Calu3 (cell line): Measurements from ENCODE around the gene PSMA5. TPM values are rescaled to one million over a fixed set of nuclear protein-coding genes. Genes with fewer than 3 reads are reported as not detected.

Experiments
- BruUV-seq: library from RNA; stranded (reverse); fragments of 400-500 nt; replicated peaks from 2 replicates; lab custom pipeline; 2021; lab: Mats Ljungman, UMichigan
- CTCF ChIA-PET: fragments of 300-600 bp; sonication (Branson Sonifier 250); formaldehyde crosslinking; loops from one replicate; lab custom pipeline; 2022; ENCODE audit warnings: antibody characterized with exemption; lab: Charles Lee
- DNase-seq: peaks from one replicate; pipeline ENCODE4 v3.0.0; 2022
- H3K27ac Mint-ChIP-seq: one replicate; pipeline ENCODE4 v1.8.0; 2022; ENCODE audit warnings: mixed read lengths; ENCODE audit not compliant: unreplicated experiment
- H3K27me3 Mint-ChIP-seq: one replicate; pipeline ENCODE4 v1.8.0; 2022; ENCODE audit warnings: mixed read lengths; ENCODE audit not compliant: unreplicated experiment
- H3K36me3 Mint-ChIP-seq: one replicate; pipeline ENCODE4 v1.8.0; 2022; ENCODE audit warnings: mild to moderate bottlenecking, moderate library complexity, mixed read lengths; ENCODE audit not compliant: insufficient read depth, unreplicated experiment
- H3K4me1 Mint-ChIP-seq: one replicate; pipeline ENCODE4 v1.8.0; 2022; ENCODE audit warnings: mild to moderate bottlenecking, low read depth, mixed read lengths; ENCODE audit not compliant: unreplicated experiment
- H3K4me3 Mint-ChIP-seq: one replicate; pipeline ENCODE4 v1.8.0; 2022; ENCODE audit warnings: mild to moderate bottlenecking, low read depth, moderate library complexity, mixed read lengths; ENCODE audit not compliant: unreplicated experiment
- H3K9me3 Mint-ChIP-seq: one replicate; pipeline ENCODE4 v1.8.0; 2022; ENCODE audit warnings: low read depth, mixed read lengths; ENCODE audit not compliant: unreplicated experiment
- CTCF ChIP-seq: fragments of 200-600 bp; IDR thresholded peaks from one replicate; pipeline ENCODE4 v1.8.0; 2022; ENCODE audit warnings: antibody characterized with exemption; ENCODE audit not compliant: unreplicated experiment
- intact Hi-C: fragments of 100-400 bp; cut with micrococcal nuclease; formaldehyde crosslinking; loops from one replicate; pipeline ENCODE4 v1.10.0; 2022; ENCODE audit not compliant: unreplicated experiment
- total RNA-seq: library from RNA; stranded (reverse); gene quantifications from 2 replicates; pipeline ENCODE4 v1.2.3, GENCODE V29; 2022

Gene PSMA5
- total RNA-seq, 1 experiment from 2014 or later: 121 TPM

- peaks cover 7% of the 10 kb centered on the region for H3K4me1 Mint-ChIP-seq
- no peaks in the 10 kb centered on the region for H3K9me3 Mint-ChIP-seq
- intact Hi-C loops: no loop called here
- peaks cover 39% of the 10 kb centered on the region for H3K36me3 Mint-ChIP-seq
- H3K4me3 Mint-ChIP-seq: no peak overlapping the region
- no peak overlapping the region for H3K27ac Mint-ChIP-seq
- TF ChIP-seq CTCF: no peak
- DNase-seq: no peak
- H3K27me3 Mint-ChIP-seq: no peaks in the 10 kb centered on the region
- CTCF ChIA-PET: no interaction called here
- BruUV-seq: no TSS peak
Measured at GRCh38 chr1:109412551-109412950, 13.7 kb downstream of the PSMA5 start.

- Mint-ChIP-seq H3K9me3 (no peaks in the 10 kb centered on the region), H3K4me1 (peaks cover 8% of the 10 kb centered on the region), H3K27ac (no peak overlapping the region), H3K4me3 (no peak overlapping the region), H3K36me3 (peaks cover 21% of the 10 kb centered on the region), H3K27me3 (no peaks in the 10 kb centered on the region)
- no TSS peak for BruUV-seq
- CTCF ChIA-PET: no interaction called here
- intact Hi-C loops: no loop called here
- TF ChIP-seq CTCF: no peak
- DNase-seq: no peak
Measured at GRCh38 chr1:109404838-109405237, 21.4 kb downstream of the PSMA5 start.

GRCh38 chr1:109402025-109402424 is 24.2 kb downstream of the PSMA5 start:
- no peaks in the 10 kb centered on the region for H3K27me3 Mint-ChIP-seq
- no peak overlapping the region for H3K27ac Mint-ChIP-seq
- CTCF ChIA-PET: no interaction called here
- peaks cover 8% of the 10 kb centered on the region for H3K4me1 Mint-ChIP-seq
- no peaks in the 10 kb centered on the region for H3K9me3 Mint-ChIP-seq
- no peak for DNase-seq
- no peak for TF ChIP-seq CTCF
- peaks cover 22% of the 10 kb centered on the region for H3K36me3 Mint-ChIP-seq
- intact Hi-C loops: no loop called here
- no TSS peak for BruUV-seq
- H3K4me3 Mint-ChIP-seq: no peak overlapping the region

- BruUV-seq: no TSS peak
- no peak overlapping the region for H3K4me3 Mint-ChIP-seq
- H3K4me1 Mint-ChIP-seq: peaks cover 12% of the 10 kb centered on the region
- H3K36me3 Mint-ChIP-seq: peaks cover 19% of the 10 kb centered on the region
- H3K27me3 Mint-ChIP-seq: no peaks in the 10 kb centered on the region
- no peak overlapping the region for H3K27ac Mint-ChIP-seq
- no peaks in the 10 kb centered on the region for H3K9me3 Mint-ChIP-seq
- DNase-seq: no peak
- intact Hi-C loops: no loop called here
- CTCF ChIA-PET: interaction anchor here (0.5 kb wide), 1 partner anchor 182 kb away, joined by 3 read pairs; no protein-coding TSS in a partner anchor
- TF ChIP-seq CTCF: no peak
Measured at GRCh38 chr1:109400035-109400655, 26.1 kb downstream of the PSMA5 start.
